HUES64 (cell line): ENCODE results near the gene BEND3.
"Not testable (repeated sequence)": the region's sequence is repeated elsewhere in the genome, so short reads cannot be mapped to it uniquely, and the experiment has no call there.

Source experiments
- H3K27ac ChIP-seq: 2 replicates; pipeline ENCODE4 v1.7.0; 2013; ENCODE audit warnings: low read depth, low read length, inconsistent platforms
- H3K27me3 ChIP-seq: 2 replicates; pipeline ENCODE4 v1.6.1; 2013; ENCODE audit warnings: mild to moderate bottlenecking, low read length; ENCODE audit not compliant: insufficient read depth
- H3K36me3 ChIP-seq: 2 replicates; pipeline ENCODE4 v1.6.1; 2013; ENCODE audit warnings: mild to moderate bottlenecking, low read length; ENCODE audit not compliant: insufficient read depth
- H3K4me1 ChIP-seq: 2 replicates; pipeline ENCODE4 v1.6.1; 2013; ENCODE audit warnings: mild to moderate bottlenecking, low read length, moderate library complexity; ENCODE audit not compliant: insufficient read depth
- H3K4me3 ChIP-seq: 2 replicates; pipeline ENCODE4 v1.5.1; 2013; ENCODE audit warnings: mild to moderate bottlenecking, low read length, moderate library complexity
- H3K9ac ChIP-seq: 2 replicates; pipeline ENCODE4 v1.6.1; 2013; ENCODE audit warnings: mild to moderate bottlenecking, low read depth, low read length
- H3K9me3 ChIP-seq: 2 replicates; pipeline ENCODE4 v1.6.1; 2013; ENCODE audit warnings: low read depth, low read length; ENCODE audit not compliant: insufficient read depth
- WGBS: fragments of 150-250, 120-280 bp; methylation state at CpG from one replicate; pipeline ENCODE4 v1.1.7; 2013; ENCODE audit warnings: missing lambda C conversion rate; 5-methylcytosine and 5-hydroxymethylcytosine counted together

The BEND3 gene

GRCh38 chr6:107021446-107022185 lies 93.7 kb downstream of the BEND3 start:
- H3K27me3 ChIP-seq, result no peaks in the 10 kb centered on the region
- H3K27ac ChIP-seq, result no peak overlapping the region
- no peak overlapping the region for H3K9ac ChIP-seq
- no peak overlapping the region for H3K4me3 ChIP-seq
- H3K4me1 ChIP-seq, result no peaks in the 10 kb centered on the region
- H3K9me3 ChIP-seq, result no peaks in the 10 kb centered on the region
- WGBS, result no CpG with 5 or more reads among the region's 1 CpG
- no peaks in the 10 kb centered on the region for H3K36me3 ChIP-seq

- Histone ChIP-seq H3K36me3 (no peaks in the 10 kb centered on the region), H3K4me1 (no peaks in the 10 kb centered on the region), H3K9ac (no peak overlapping the region), H3K9me3 (no peaks in the 10 kb centered on the region), H3K27me3 (no peaks in the 10 kb centered on the region), H3K4me3 (no peak overlapping the region), H3K27ac (no peak overlapping the region)
- WGBS, result 91% methylated on average over 4 of the region's 4 CpGs
These were observed 95.1 kb downstream of the BEND3 start for GRCh38 chr6:107020239-107020638.

- not testable (repeated sequence) for H3K9ac ChIP-seq, H3K9me3 ChIP-seq, H3K27me3 ChIP-seq, H3K36me3 ChIP-seq, H3K4me3 ChIP-seq, H3K4me1 ChIP-seq, H3K27ac ChIP-seq
- 93% methylated on average over 8 of the region's 8 CpGs for WGBS
These were observed 95.7 kb downstream of the BEND3 start for GRCh38 chr6:107019628-107020027.

- 97% methylated on average over 5 of the region's 5 CpGs for WGBS
These were observed 96.3 kb downstream of the BEND3 start for GRCh38 chr6:107019047-107019446.

More at GRCh38 chr6:107019047-107019446, 96.3 kb downstream of the BEND3 start:
- H3K9me3 ChIP-seq, result no peaks in the 10 kb centered on the region
- no peak overlapping the region for H3K4me3 ChIP-seq
- H3K4me1 ChIP-seq, result no peaks in the 10 kb centered on the region
- H3K36me3 ChIP-seq, result no peaks in the 10 kb centered on the region
- no peak overlapping the region for H3K27ac ChIP-seq
- H3K27me3 ChIP-seq, result no peaks in the 10 kb centered on the region
- H3K9ac ChIP-seq, result no peak overlapping the region
